ENCODE results near the gene DBN1. TPM values are rescaled to one million over a fixed set of nuclear protein-coding genes. Genes with fewer than 3 reads are reported as not detected.

DBN1 gene
- total and polyA plus RNA-seq, 2 donors (not counting 1 experiment from before 2014, with no cell fraction given) = 96.4 to 138 TPM

DNA sequence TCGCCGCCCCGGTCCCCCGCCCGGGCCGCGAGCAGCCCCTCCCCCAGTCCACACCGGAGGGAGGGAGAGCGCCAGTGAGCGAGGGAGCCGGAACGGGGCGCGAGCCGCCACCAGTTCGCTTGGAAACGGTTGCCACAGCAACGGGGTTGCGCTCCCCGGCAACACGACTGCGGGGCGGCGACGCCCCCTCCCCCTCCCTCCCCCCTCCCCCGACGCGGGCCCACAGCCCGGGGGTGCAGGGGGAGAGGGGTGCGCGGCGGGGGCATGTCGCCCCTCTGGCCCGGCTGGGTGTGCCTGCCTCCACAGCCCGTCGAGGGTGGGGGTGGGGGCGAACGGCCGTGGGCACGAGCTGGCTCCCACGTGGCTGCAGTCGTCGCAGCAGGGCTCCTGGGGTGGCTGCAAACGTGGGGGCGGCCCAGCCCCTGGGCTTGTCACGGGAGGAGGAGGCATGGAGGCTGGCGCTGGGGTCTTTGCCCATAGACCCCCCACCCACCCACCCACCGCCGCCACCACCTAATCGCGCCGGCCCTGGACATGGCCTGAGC lies 26.3 kb downstream of the DBN1 start:
- no peaks in the 10 kb centered on the region for H4K20me1 ChIP-seq (ENCODE audit: control insufficient read depth, extremely low read depth, insufficient read depth, low read length)
- H3K4me1 ChIP-seq (ENCODE audit: control insufficient read depth, extremely low read depth, insufficient read depth, low read length) = peaks cover 7% of the 10 kb centered on the region
- H3K79me2 ChIP-seq (ENCODE audit: control insufficient read depth, insufficient read depth, low read length) = no peaks in the 10 kb centered on the region
- H3K9me3 ChIP-seq (ENCODE audit: control insufficient read depth, insufficient read depth, low read depth, low read length) = no peaks in the 10 kb centered on the region
- peak overlapping the region in 3 of 4 experiments; percentile 39 to 69 (median 42) for H3K4me3 ChIP-seq (replicated peaks in 1 of 4; ENCODE audit: control extremely low read depth in 1 of 4, insufficient read depth in 1 of 4, low read depth in 3 of 4, low read length in 4 of 4)
- no peak overlapping the region for H2AFZ ChIP-seq (ENCODE audit: low read length)
- H3K27ac ChIP-seq (ENCODE audit: insufficient read depth, low read length) = no peak overlapping the region
- H3K27me3 ChIP-seq (ENCODE audit: control insufficient read depth, insufficient read depth, low read length) = no peaks in the 10 kb centered on the region
- peak overlapping the region; percentile 64 for H3K4me2 ChIP-seq (ENCODE audit: extremely low read depth, insufficient read depth, low read length)
- H3K9ac ChIP-seq (ENCODE audit: insufficient read depth, low read length) = peak overlapping the region; percentile 73
- TF ChIP-seq, protein P1, sequence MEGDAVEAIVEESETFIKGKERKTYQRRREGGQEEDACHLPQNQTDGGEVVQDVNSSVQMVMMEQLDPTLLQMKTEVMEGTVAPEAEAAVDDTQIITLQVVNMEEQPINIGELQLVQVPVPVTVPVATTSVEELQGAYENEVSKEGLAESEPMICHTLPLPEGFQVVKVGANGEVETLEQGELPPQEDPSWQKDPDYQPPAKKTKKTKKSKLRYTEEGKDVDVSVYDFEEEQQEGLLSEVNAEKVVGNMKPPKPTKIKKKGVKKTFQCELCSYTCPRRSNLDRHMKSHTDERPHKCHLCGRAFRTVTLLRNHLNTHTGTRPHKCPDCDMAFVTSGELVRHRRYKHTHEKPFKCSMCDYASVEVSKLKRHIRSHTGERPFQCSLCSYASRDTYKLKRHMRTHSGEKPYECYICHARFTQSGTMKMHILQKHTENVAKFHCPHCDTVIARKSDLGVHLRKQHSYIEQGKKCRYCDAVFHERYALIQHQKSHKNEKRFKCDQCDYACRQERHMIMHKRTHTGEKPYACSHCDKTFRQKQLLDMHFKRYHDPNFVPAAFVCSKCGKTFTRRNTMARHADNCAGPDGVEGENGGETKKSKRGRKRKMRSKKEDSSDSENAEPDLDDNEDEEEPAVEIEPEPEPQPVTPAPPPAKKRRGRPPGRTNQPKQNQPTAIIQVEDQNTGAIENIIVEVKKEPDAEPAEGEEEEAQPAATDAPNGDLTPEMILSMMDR (conservative IDR thresholded peaks at IDR 0.05 in 1 of 2, IDR thresholded peaks at IDR 0.05 in 1 of 2; ENCODE audit: low read depth in 1 of 2, low read length in 2 of 2) = no peak
- TF ChIP-seq EZH2 (IDR thresholded peaks at IDR 0.05; ENCODE audit: low read length, missing control alignments) = no peak
- H3K36me3 ChIP-seq (ENCODE audit: control insufficient read depth, insufficient read depth, low read length) = peaks cover 3% of the 10 kb centered on the region
- DNase-seq (ENCODE audit: low read depth in 2 of 2) = peak; percentile 36 to 53

DNA sequence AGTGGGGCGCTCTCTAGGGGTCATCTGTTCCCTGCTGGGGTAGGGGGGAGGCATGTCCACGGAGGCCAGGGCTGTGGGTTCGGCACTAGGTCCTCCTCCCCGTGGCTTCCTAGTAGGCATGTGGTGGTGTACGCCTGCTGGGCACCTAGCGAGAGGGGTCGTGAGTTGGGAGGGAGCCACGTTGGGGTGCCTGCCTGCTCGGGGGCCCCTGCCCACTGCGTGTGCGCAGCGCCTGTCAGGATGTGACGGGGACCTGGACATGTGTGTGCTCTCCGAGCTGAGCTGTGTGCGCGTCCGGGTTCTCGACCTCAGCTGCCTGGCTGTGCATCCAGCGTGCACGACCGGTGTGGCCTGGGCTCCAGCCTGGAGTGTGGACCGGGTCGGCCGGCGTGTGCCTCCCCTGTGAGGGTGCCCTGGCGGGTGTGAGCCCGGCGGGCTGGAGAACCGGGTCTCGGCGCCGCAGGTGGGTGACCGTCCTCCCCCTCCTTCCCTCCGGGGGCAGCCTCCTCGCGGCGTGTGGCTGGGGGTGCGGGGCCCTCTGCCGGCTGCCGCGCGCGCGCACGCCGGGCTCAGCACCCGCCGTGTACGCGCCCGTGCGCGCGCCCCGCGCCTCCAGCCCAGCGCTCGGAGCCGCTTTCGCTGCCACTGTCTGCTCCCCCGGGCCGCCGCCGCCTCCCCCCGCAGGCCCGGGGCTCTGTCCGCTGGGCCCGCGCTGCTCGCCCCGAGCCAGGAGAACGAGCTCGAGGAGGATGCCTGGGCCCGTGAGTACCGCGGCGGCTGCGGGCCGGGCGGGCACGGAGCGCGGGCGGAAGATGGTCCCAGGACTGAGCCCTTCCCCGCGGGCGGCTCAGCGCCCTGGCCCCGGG lies 27.0 kb downstream of the DBN1 start, which contains the start of gene PRR7:
PRR7 (plus strand) TSS at position 615 of the 866 bp plus-strand sequence. CDS start 8,254 bp downstream, outside the sequence.
- peak within 1 kb of the TSS; percentile 96 for H3K4me2 ChIP-seq (ENCODE audit: extremely low read depth, insufficient read depth, low read length)
- H3K36me3 ChIP-seq (ENCODE audit: control insufficient read depth, insufficient read depth, low read length) = peaks cover 3% of the 10 kb centered on the region
- H3K9ac ChIP-seq (ENCODE audit: insufficient read depth, low read length) = peak within 1 kb of the TSS; percentile 73
- H3K9me3 ChIP-seq (ENCODE audit: control insufficient read depth, insufficient read depth, low read depth, low read length) = no peaks in the 10 kb centered on the region
- peak within 1 kb of the TSS; percentile 33 for H2AFZ ChIP-seq (ENCODE audit: low read length)
- H3K27me3 ChIP-seq (ENCODE audit: control insufficient read depth, insufficient read depth, low read length) = no peaks in the 10 kb centered on the region
- H3K4me1 ChIP-seq (ENCODE audit: control insufficient read depth, extremely low read depth, insufficient read depth, low read length) = peaks cover 7% of the 10 kb centered on the region
- no peak within 1 kb of the TSS for H3K27ac ChIP-seq (ENCODE audit: insufficient read depth, low read length)
- H3K79me2 ChIP-seq (ENCODE audit: control insufficient read depth, insufficient read depth, low read length) = no peaks in the 10 kb centered on the region
- peak; percentile 57 to 79 for DNase-seq (ENCODE audit: low read depth in 2 of 2)
- no peaks in the 10 kb centered on the region for H4K20me1 ChIP-seq (ENCODE audit: control insufficient read depth, extremely low read depth, insufficient read depth, low read length)
- H3K4me3 ChIP-seq (replicated peaks in 1 of 4; ENCODE audit: control extremely low read depth in 1 of 4, insufficient read depth in 1 of 4, low read depth in 3 of 4, low read length in 4 of 4) = peak within 1 kb of the TSS; percentile 39 to 69 (median 49)
- no peak for TF ChIP-seq EZH2 (IDR thresholded peaks at IDR 0.05; ENCODE audit: low read length, missing control alignments)
- TF ChIP-seq, protein P1 (conservative IDR thresholded peaks at IDR 0.05 in 1 of 2, IDR thresholded peaks at IDR 0.05 in 1 of 2; ENCODE audit: low read depth in 1 of 2, low read length in 2 of 2) = no peak

DNA sequence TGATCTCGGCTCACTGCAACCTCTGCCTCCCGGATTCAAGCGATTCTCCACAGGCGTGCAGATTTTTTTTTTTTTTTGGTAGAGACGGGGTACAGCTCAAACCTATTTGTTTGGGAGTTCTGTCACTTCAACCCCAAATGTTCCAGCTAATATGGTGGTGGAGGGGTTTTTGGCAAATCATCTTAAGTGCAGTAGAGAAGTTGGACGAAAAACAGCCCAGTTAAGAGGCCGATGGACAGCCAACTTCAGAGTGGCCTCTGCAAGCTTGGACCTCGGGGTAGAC lies 27.6 kb downstream of the DBN1 start:
- peaks cover 3% of the 10 kb centered on the region for H3K36me3 ChIP-seq (ENCODE audit: control insufficient read depth, insufficient read depth, low read length)
- no peaks in the 10 kb centered on the region for H4K20me1 ChIP-seq (ENCODE audit: control insufficient read depth, extremely low read depth, insufficient read depth, low read length)
- no peak overlapping the region for H3K27ac ChIP-seq (ENCODE audit: insufficient read depth, low read length)
- no peaks in the 10 kb centered on the region for H3K27me3 ChIP-seq (ENCODE audit: control insufficient read depth, insufficient read depth, low read length)
- TF ChIP-seq, protein P1 (conservative IDR thresholded peaks at IDR 0.05 in 1 of 2, IDR thresholded peaks at IDR 0.05 in 1 of 2; ENCODE audit: low read depth in 1 of 2, low read length in 2 of 2) = no peak
- TF ChIP-seq EZH2 (IDR thresholded peaks at IDR 0.05; ENCODE audit: low read length, missing control alignments) = no peak
- peak in 1 of 2 donors; percentile 19 for DNase-seq (ENCODE audit: low read depth in 2 of 2)
- peak overlapping the region; percentile 39 to 69 (median 49) for H3K4me3 ChIP-seq (replicated peaks in 1 of 4; ENCODE audit: control extremely low read depth in 1 of 4, insufficient read depth in 1 of 4, low read depth in 3 of 4, low read length in 4 of 4)
- no peak overlapping the region for H2AFZ ChIP-seq (ENCODE audit: low read length)
- H3K4me2 ChIP-seq (ENCODE audit: extremely low read depth, insufficient read depth, low read length) = peak overlapping the region; percentile 96
- no peaks in the 10 kb centered on the region for H3K9me3 ChIP-seq (ENCODE audit: control insufficient read depth, insufficient read depth, low read depth, low read length)
- H3K79me2 ChIP-seq (ENCODE audit: control insufficient read depth, insufficient read depth, low read length) = no peaks in the 10 kb centered on the region
- H3K4me1 ChIP-seq (ENCODE audit: control insufficient read depth, extremely low read depth, insufficient read depth, low read length) = peaks cover 7% of the 10 kb centered on the region
- peak overlapping the region; percentile 61 for H3K9ac ChIP-seq (ENCODE audit: insufficient read depth, low read length)

Measured in fibroblast of lung (primary cell).